GM21367 (cell line): ENCODE measurements around the gene ANKFN1.

Source experiments
- ATAC-seq: cut with Tn5 transposase; IDR thresholded peaks from one replicate; pipeline ENCODE4 v1.9.1; 2021; ENCODE audit not compliant: unreplicated experiment

ANKFN1 gene

GRCh38 chr17:56142325-56142724, 10.9 kb upstream of the ANKFN1 start:
- no peak for ATAC-seq

- no peak for ATAC-seq
Observed at GRCh38 chr17:56142781-56143180, 10.5 kb upstream of the ANKFN1 start.

GRCh38 chr17:56144223-56144622, 9.1 kb upstream of the ANKFN1 start:
- no peak for ATAC-seq

GRCh38 chr17:56146534-56146933, 6.7 kb upstream of the ANKFN1 start:
- no peak for ATAC-seq

GRCh38 chr17:56148333-56148732, 4.9 kb upstream of the ANKFN1 start:
- ATAC-seq: no peak

- ATAC-seq: no peak
Observed at GRCh38 chr17:56149266-56150036, 3.8 kb upstream of the ANKFN1 start.

GRCh38 chr17:56150649-56151048, 2.6 kb upstream of the ANKFN1 start:
- ATAC-seq: no peak

- ATAC-seq: no peak
Observed at GRCh38 chr17:56157845-56158244, 4.6 kb downstream of the ANKFN1 start.

GRCh38 chr17:56158344-56158743, 5.1 kb downstream of the ANKFN1 start:
- no peak for ATAC-seq

- ATAC-seq: no peak
Observed at GRCh38 chr17:56158915-56159825, 5.9 kb downstream of the ANKFN1 start.

- no peak for ATAC-seq
Observed at GRCh38 chr17:56159826-56160380, 6.6 kb downstream of the ANKFN1 start.

GRCh38 chr17:56160422-56160821, 7.1 kb downstream of the ANKFN1 start:
- no peak for ATAC-seq

GRCh38 chr17:56165072-56165641, 11.9 kb downstream of the ANKFN1 start:
- no peak for ATAC-seq

- ATAC-seq: no peak
Observed at GRCh38 chr17:56167491-56167890, 14.2 kb downstream of the ANKFN1 start.

GRCh38 chr17:56169621-56170020, 16.3 kb downstream of the ANKFN1 start:
- no peak for ATAC-seq

- ATAC-seq: no peak
Observed at GRCh38 chr17:56171186-56171959, 18.1 kb downstream of the ANKFN1 start.

GRCh38 chr17:56172517-56172982, 19.3 kb downstream of the ANKFN1 start:
- ATAC-seq: no peak

- ATAC-seq: no peak
Observed at GRCh38 chr17:56173026-56173425, 19.8 kb downstream of the ANKFN1 start.

- no peak for ATAC-seq
Observed at GRCh38 chr17:56173958-56174835, 20.9 kb downstream of the ANKFN1 start.
